Uterus (tissue), 2 donors: ENCODE measurements around the gene ARID5B.

ENCODE experiments used
- CTCF ChIP-seq, 4 experiments: fragments of 200-600 bp in 2 of 4; fragments of 450-650 bp in 2 of 4; sonication (generic) in 2 of 4; IDR thresholded peaks; one replicate each; pipeline ENCODE4 v1.5.1; 2016 to 2019; ENCODE audit warnings: antibody characterized with exemption in 4 of 4, mild to moderate bottlenecking in 2 of 4, moderate library complexity in 1 of 4
- POLR2A ChIP-seq, 2 donors: fragments of 450-650 bp; IDR thresholded peaks; one replicate each; pipeline ENCODE4 v1.6.1; 2016; ENCODE audit warnings: antibody characterized with exemption in 2 of 2, mild to moderate bottlenecking in 1 of 2, moderate library complexity in 1 of 2

- TF ChIP-seq CTCF (IDR thresholded peaks at IDR 0.05): no peak
- no peak for TF ChIP-seq POLR2A (IDR thresholded peaks at IDR 0.05)
Observed at GRCh38 chr10:62033125-62033524, 131.6 kb downstream of the ARID5B start.
